ENCODE measurements around the gene TCF7L1. TPM values are rescaled to one million over a fixed set of nuclear protein-coding genes. Genes with fewer than 3 reads are reported as not detected.

The TCF7L1 gene
- total RNA-seq, 1 experiment from 2014 or later, result 30.4 TPM

GRCh38 chr2:85275984-85276540, 142.9 kb downstream of the TCF7L1 start:
- ATAC-seq, result no peak
- CTCF ChIA-PET, result interaction anchor here (0.6 to 0.7 kb wide), 2 partner anchors 219 to 1520 kb away, joined by 3 read pairs; no protein-coding TSS in a partner anchor
- Histone ChIP-seq H3K27ac (ENCODE audit: low read length) (peak overlapping the region; percentile 12; the same call in 1 of the 2 replicates), H3K27me3 (ENCODE audit: control insufficient read depth, insufficient read depth, low read length) (no peaks in the 10 kb centered on the region), H3K9me3 (ENCODE audit: control insufficient read depth, insufficient read depth, low read depth, low read length) (no peaks in the 10 kb centered on the region), H3K4me1 (ENCODE audit: control insufficient read depth, insufficient read depth, low read length) (peaks cover 14% of the 10 kb centered on the region), H3K36me3 (ENCODE audit: control insufficient read depth, insufficient read depth, low read length) (no peaks in the 10 kb centered on the region), H3K4me3 (ENCODE audit: low read depth in 2 of 2, low read length in 2 of 2) (no peak overlapping the region)
- in situ Hi-C loops (cut with HindIII; ENCODE audit: low pct_unique_long_range_greater_than_20kb, low sequenced_read_pairs), result no loop called here
- no peak for DNase-seq (ENCODE audit: low read depth, low spot score)
- intact Hi-C loops (cut with micrococcal nuclease; ENCODE audit: unreplicated experiment), result no loop called here
- POLR2A ChIA-PET, result no interaction called here
- TF ChIP-seq POLR2AphosphoS5 (IDR thresholded peaks at IDR 0.05; ENCODE audit: low read depth, low read length) (no peak), TCF7L2 (IDR thresholded peaks at IDR 0.05; ENCODE audit: low read depth, low read length) (no peak), CTCF (IDR thresholded peaks at IDR 0.05) (no peak)
- BruUV-seq (replicated peaks), result no TSS peak

GRCh38 chr2:85276571-85277118, 143.5 kb downstream of the TCF7L1 start:
- no TSS peak for BruUV-seq (replicated peaks)
- in situ Hi-C loops (cut with HindIII; ENCODE audit: low pct_unique_long_range_greater_than_20kb, low sequenced_read_pairs), result no loop called here
- peaks cover 14% of the 10 kb centered on the region for H3K4me1 ChIP-seq (ENCODE audit: control insufficient read depth, insufficient read depth, low read length)
- H3K9me3 ChIP-seq (ENCODE audit: control insufficient read depth, insufficient read depth, low read depth, low read length), result no peaks in the 10 kb centered on the region
- H3K36me3 ChIP-seq (ENCODE audit: control insufficient read depth, insufficient read depth, low read length), result no peaks in the 10 kb centered on the region
- DNase-seq (ENCODE audit: low read depth, low spot score), result no peak
- intact Hi-C loops (cut with micrococcal nuclease; ENCODE audit: unreplicated experiment), result no loop called here
- CTCF ChIA-PET, result interaction anchor here (0.6 to 0.7 kb wide), 2 partner anchors 220 to 1520 kb away, joined by 3 read pairs; no protein-coding TSS in a partner anchor
- no peak overlapping the region for H3K4me3 ChIP-seq (ENCODE audit: low read depth in 2 of 2, low read length in 2 of 2)
- no peak overlapping the region; the same call in 1 of the 2 replicates for H3K27ac ChIP-seq (ENCODE audit: low read length)
- no peaks in the 10 kb centered on the region for H3K27me3 ChIP-seq (ENCODE audit: control insufficient read depth, insufficient read depth, low read length)
- no peak for TF ChIP-seq TCF7L2 (IDR thresholded peaks at IDR 0.05; ENCODE audit: low read depth, low read length)
- no peak for TF ChIP-seq SIN3A (IDR thresholded peaks at IDR 0.05; ENCODE audit: borderline replicate concordance, insufficient read depth, low read depth, low read length)
- TF ChIP-seq REST (IDR thresholded peaks at IDR 0.05; ENCODE audit: insufficient read depth in 1 of 2, low read depth in 2 of 2, low read length in 1 of 2), result no peak
- TF ChIP-seq POLR2AphosphoS5 (IDR thresholded peaks at IDR 0.05; ENCODE audit: low read depth, low read length), result no peak
- no peak for TF ChIP-seq CTCF (IDR thresholded peaks at IDR 0.05)
- ATAC-seq, result no peak
- POLR2A ChIA-PET, result no interaction called here

All from Panc1 (cell line).